IMR-90 (cell line): Measurements from ENCODE around the gene ZNF654.

Source experiments
- BHLHE40 ChIP-seq: fragments of 150-350 bp; IDR thresholded peaks from 2 replicates; pipeline ENCODE4 v1.6.1; 2016; ENCODE audit warnings: mild to moderate bottlenecking, low read depth, low read length
- CTCF ChIP-seq: conservative IDR thresholded peaks from 2 replicates; pipeline ENCODE4 v1.5.1; 2012; ENCODE audit warnings: mild to moderate bottlenecking, low read depth, low read length, improper control_type of control experiment

GRCh38 chr3:88038566-88038965, 20.5 kb upstream of the ZNF654 start:
- TF ChIP-seq CTCF: no peak
- TF ChIP-seq BHLHE40: 0 out of 2 replicates have a peak, but pooled peaks have one; percentile 23
